Measurements from ENCODE around the gene FKBP5. TPM values are rescaled to one million over a fixed set of nuclear protein-coding genes. Genes with fewer than 3 reads are reported as not detected.

Gene FKBP5
- total RNA-seq, 1 donor from 2014 or later, result 9.7 TPM

DNA sequence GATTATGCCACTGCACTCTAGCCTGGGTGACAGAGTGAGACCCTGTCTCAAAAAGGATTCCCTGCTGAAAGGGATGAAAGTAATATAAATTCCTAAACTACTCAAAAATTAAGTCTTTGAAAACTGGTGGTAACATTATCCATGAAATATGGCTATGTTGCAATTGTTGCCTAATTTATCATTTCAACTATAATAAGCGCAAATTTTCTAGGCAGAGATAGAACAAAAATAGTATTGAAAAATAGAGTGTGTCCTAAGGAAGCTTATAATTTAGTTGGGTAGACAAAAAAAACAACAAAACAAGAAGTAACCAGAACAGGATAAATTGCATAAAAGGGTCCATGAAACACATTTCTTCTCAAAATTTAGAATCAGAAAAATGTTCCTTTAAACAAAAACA is 68.0 kb downstream of the FKBP5 start:
- no peak for DNase-seq (ENCODE audit: low read depth)

DNA sequence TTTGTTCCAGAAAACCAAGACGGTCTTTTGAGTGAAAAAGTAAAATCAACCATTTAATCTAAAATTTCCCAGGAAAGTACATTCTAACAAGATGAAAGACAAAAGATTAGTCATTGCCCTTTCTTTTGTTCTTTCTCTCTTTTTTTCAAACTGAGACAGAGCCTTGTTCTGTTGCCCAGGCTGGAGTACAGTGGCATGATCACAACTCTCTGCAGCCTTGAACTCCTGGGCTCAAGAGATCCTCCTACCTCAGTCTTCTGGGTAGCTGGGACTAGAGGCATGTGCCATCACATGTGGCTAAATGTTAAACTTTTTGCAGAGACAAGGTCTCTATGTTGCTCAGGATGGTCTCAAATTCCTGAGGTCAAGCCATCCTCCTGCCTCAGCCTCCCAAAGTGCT is 75.0 kb downstream of the FKBP5 start:
- no peaks in the 10 kb centered on the region for H3K36me3 ChIP-seq (ENCODE audit: control insufficient read depth, insufficient read depth, low read length)
- H3K4me3 ChIP-seq (ENCODE audit: low read depth, low read length), result no peak overlapping the region
- DNase-seq (ENCODE audit: low read depth), result no peak
- TF ChIP-seq, protein P1, sequence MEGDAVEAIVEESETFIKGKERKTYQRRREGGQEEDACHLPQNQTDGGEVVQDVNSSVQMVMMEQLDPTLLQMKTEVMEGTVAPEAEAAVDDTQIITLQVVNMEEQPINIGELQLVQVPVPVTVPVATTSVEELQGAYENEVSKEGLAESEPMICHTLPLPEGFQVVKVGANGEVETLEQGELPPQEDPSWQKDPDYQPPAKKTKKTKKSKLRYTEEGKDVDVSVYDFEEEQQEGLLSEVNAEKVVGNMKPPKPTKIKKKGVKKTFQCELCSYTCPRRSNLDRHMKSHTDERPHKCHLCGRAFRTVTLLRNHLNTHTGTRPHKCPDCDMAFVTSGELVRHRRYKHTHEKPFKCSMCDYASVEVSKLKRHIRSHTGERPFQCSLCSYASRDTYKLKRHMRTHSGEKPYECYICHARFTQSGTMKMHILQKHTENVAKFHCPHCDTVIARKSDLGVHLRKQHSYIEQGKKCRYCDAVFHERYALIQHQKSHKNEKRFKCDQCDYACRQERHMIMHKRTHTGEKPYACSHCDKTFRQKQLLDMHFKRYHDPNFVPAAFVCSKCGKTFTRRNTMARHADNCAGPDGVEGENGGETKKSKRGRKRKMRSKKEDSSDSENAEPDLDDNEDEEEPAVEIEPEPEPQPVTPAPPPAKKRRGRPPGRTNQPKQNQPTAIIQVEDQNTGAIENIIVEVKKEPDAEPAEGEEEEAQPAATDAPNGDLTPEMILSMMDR (IDR thresholded peaks at IDR 0.05; ENCODE audit: insufficient read depth, low read length, poor library complexity, severe bottlenecking), result no peak
- no peaks in the 10 kb centered on the region for H3K27me3 ChIP-seq (ENCODE audit: control insufficient read depth, insufficient read depth, low read length)

More for the DNA sequence above, 68.0 kb downstream of the FKBP5 start:
- H3K4me3 ChIP-seq (ENCODE audit: low read depth, low read length), result no peak overlapping the region
- H3K27me3 ChIP-seq (ENCODE audit: control insufficient read depth, insufficient read depth, low read length), result no peaks in the 10 kb centered on the region
- TF ChIP-seq, protein P1 (IDR thresholded peaks at IDR 0.05; ENCODE audit: insufficient read depth, low read length, poor library complexity, severe bottlenecking), result no peak
- H3K36me3 ChIP-seq (ENCODE audit: control insufficient read depth, insufficient read depth, low read length), result no peaks in the 10 kb centered on the region

GRCh38 chr6:35611240-35611639 is 77.5 kb downstream of the FKBP5 start:
- DNase-seq (ENCODE audit: low read depth), result no peak
- no peaks in the 10 kb centered on the region for H3K36me3 ChIP-seq (ENCODE audit: control insufficient read depth, insufficient read depth, low read length)
- H3K4me3 ChIP-seq (ENCODE audit: low read depth, low read length), result no peak overlapping the region
- TF ChIP-seq, protein P1 (IDR thresholded peaks at IDR 0.05; ENCODE audit: insufficient read depth, low read length, poor library complexity, severe bottlenecking), result no peak
- no peaks in the 10 kb centered on the region for H3K27me3 ChIP-seq (ENCODE audit: control insufficient read depth, insufficient read depth, low read length)

DNA sequence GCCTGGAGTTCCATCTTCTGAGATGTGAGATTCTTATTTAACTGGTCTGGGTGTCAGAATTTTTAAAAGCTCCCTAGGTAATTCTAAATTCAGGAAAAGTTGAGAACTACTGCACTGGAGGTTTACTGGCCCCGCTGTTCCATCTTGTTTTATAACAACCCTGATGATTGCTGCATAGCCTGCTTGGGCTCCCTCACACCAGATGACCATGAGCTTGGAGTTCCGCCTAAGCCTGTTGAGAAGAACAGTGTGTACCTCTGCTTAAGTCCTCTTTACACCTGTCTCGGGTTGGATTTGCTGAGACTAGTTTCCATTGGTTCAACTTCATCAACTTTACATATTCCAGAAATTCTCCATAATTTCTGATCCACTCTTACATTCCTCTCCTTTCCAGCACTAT is 77.9 kb downstream of the FKBP5 start:
- no peaks in the 10 kb centered on the region for H3K36me3 ChIP-seq (ENCODE audit: control insufficient read depth, insufficient read depth, low read length)
- no peaks in the 10 kb centered on the region for H3K27me3 ChIP-seq (ENCODE audit: control insufficient read depth, insufficient read depth, low read length)
- H3K4me3 ChIP-seq (ENCODE audit: low read depth, low read length), result no peak overlapping the region
- TF ChIP-seq, protein P1 (IDR thresholded peaks at IDR 0.05; ENCODE audit: insufficient read depth, low read length, poor library complexity, severe bottlenecking), result no peak
- DNase-seq (ENCODE audit: low read depth), result no peak

DNA sequence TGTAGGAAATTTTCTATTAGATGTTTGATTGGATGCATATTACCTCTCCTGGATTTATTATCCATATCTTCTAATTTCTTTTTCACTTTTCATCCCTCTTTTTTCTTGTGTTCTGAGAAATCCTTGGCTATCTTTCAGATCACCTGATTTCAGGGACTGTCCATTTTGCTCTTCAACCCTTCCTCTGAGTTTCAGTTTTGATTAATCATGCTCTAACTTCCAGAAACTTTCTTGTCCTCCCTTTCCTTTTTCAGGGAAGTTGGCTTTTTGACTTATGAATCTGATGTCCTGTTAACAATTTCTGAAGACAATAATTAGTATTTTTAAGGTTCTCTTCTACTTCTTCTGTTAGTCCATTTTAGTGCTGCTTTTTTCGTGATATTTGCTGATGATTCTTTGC is 79.1 kb downstream of the FKBP5 start:
- no peaks in the 10 kb centered on the region for H3K27me3 ChIP-seq (ENCODE audit: control insufficient read depth, insufficient read depth, low read length)
- no peak for DNase-seq (ENCODE audit: low read depth)
- no peak overlapping the region for H3K4me3 ChIP-seq (ENCODE audit: low read depth, low read length)
- TF ChIP-seq, protein P1 (IDR thresholded peaks at IDR 0.05; ENCODE audit: insufficient read depth, low read length, poor library complexity, severe bottlenecking), result no peak
- H3K36me3 ChIP-seq (ENCODE audit: control insufficient read depth, insufficient read depth, low read length), result no peaks in the 10 kb centered on the region

DNA sequence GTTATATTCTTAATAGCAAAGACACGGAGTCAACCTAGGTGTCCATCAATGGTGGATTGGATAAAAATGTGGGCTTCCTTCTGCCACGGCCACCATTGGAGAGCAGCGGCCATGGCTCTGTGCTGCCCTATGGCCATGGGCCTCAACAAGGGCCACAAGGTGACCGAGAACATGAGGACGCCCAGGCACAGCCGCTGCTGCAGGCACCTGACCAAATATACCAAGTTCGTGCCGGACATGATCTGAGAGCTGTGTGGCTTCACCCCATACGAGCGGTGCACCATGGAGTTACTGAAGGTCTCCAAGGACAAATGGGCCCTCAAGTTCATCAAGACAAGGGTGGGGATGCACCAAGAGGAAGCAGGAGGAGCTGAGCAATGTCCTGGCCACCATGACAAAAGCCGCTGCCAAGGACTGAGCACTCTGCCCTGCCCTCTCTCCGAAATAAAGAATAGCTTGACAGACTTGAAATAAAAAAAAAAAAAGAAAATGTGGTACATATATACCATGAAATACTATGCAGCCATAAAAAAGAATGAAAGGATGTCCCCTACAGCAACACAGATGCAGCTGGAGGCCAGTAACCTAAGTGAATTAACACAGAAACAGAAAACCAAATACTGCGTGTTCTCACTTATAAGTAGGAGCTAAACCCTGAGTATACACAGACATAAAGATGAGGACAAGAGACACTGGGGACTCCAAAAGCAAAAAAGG is 81.0 kb downstream of the FKBP5 start:
- TF ChIP-seq, protein P1 (IDR thresholded peaks at IDR 0.05; ENCODE audit: insufficient read depth, low read length, poor library complexity, severe bottlenecking), result no peak

More for the DNA sequence above, 81.0 kb downstream of the FKBP5 start:
- DNase-seq (ENCODE audit: low read depth), result no peak
- Histone ChIP-seq H3K36me3 (ENCODE audit: control insufficient read depth, insufficient read depth, low read length) (no peaks in the 10 kb centered on the region), H3K4me3 (ENCODE audit: low read depth, low read length) (no peak overlapping the region), H3K27me3 (ENCODE audit: control insufficient read depth, insufficient read depth, low read length) (no peaks in the 10 kb centered on the region)

Measured in kidney epithelial cell (primary cell).